Astrocyte (in vitro differentiated cells and primary cell): ENCODE data around the gene EIF3D. TPM values are rescaled to one million over a fixed set of nuclear protein-coding genes. Genes with fewer than 3 reads are reported as not detected.
A peak's percentile ranks its signal among the peaks of the same experiment; 100 is the strongest.

Experiments
- DNase-seq: peaks from one replicate; pipeline ENCODE4 v3.0.0-alpha.2; 2010; ENCODE audit warnings: low read depth
- FAIRE-seq: peaks from 2 replicates; lab custom pipeline; 2011; peaks lifted over from hg19 to GRCh38; lab: Jason Lieb, UNC
- H2AFZ ChIP-seq: 2 replicates; pipeline ENCODE4 v1.6.0; 2012; ENCODE audit warnings: low read depth, low read length, inconsistent platforms
- H3K27ac ChIP-seq: 2 replicates; pipeline ENCODE4 v1.5.1; 2011; ENCODE audit warnings: low read depth, low read length, inconsistent platforms
- H3K27me3 ChIP-seq: 2 replicates; pipeline ENCODE4 v1.6.0; 2011; ENCODE audit warnings: low read length, inconsistent platforms; ENCODE audit not compliant: insufficient read depth
- H3K36me3 ChIP-seq: 2 replicates; pipeline ENCODE4 v1.5.1; 2011; ENCODE audit warnings: low read length, inconsistent platforms; ENCODE audit not compliant: insufficient read depth
- H3K4me1 ChIP-seq: 2 replicates; pipeline ENCODE4 v1.5.1; 2011; ENCODE audit warnings: low read length, inconsistent platforms; ENCODE audit not compliant: insufficient read depth
- H3K4me2 ChIP-seq: 2 replicates; pipeline ENCODE4 v1.6.0; 2012; ENCODE audit warnings: low read length, inconsistent platforms
- H3K4me3 ChIP-seq: 2 replicates; pipeline ENCODE4 v1.5.1; 2011; ENCODE audit warnings: low read depth, mild to moderate bottlenecking, low read length, inconsistent platforms; ENCODE audit not compliant: insufficient read depth
- H3K79me2 ChIP-seq: 2 replicates; pipeline ENCODE4 v1.6.0; 2012; ENCODE audit warnings: mild to moderate bottlenecking, low read length, inconsistent platforms; ENCODE audit not compliant: insufficient read depth
- H3K9ac ChIP-seq: 2 replicates; pipeline ENCODE4 v1.6.0; 2012; ENCODE audit warnings: mild to moderate bottlenecking, low read length, inconsistent platforms
- H3K9me3 ChIP-seq: 2 replicates; pipeline ENCODE4 v1.5.1; 2012; ENCODE audit warnings: low read depth, mild to moderate bottlenecking, low read length, inconsistent platforms; ENCODE audit not compliant: insufficient read depth
- H4K20me1 ChIP-seq: 2 replicates; pipeline ENCODE4 v1.6.0; 2012; ENCODE audit warnings: low read length, inconsistent platforms; ENCODE audit not compliant: insufficient read depth
- H3K27ac Mint-ChIP-seq: one replicate; pipeline ENCODE4 v1.8.0; 2021; ENCODE audit warnings: mild to moderate bottlenecking, mixed read lengths; ENCODE audit not compliant: unreplicated experiment
- H3K27me3 Mint-ChIP-seq: one replicate; pipeline ENCODE4 v1.8.0; 2021; ENCODE audit warnings: low read depth, mixed read lengths; ENCODE audit not compliant: unreplicated experiment
- H3K36me3 Mint-ChIP-seq: one replicate; pipeline ENCODE4 v1.8.0; 2021; ENCODE audit warnings: low read depth, mixed read lengths; ENCODE audit not compliant: unreplicated experiment
- H3K4me1 Mint-ChIP-seq: one replicate; pipeline ENCODE4 v1.8.0; 2021; ENCODE audit warnings: low read depth, mixed read lengths; ENCODE audit not compliant: unreplicated experiment
- H3K4me3 Mint-ChIP-seq: one replicate; pipeline ENCODE4 v1.8.0; 2021; ENCODE audit warnings: mild to moderate bottlenecking, moderate library complexity, mixed read lengths; ENCODE audit not compliant: unreplicated experiment
- H3K9me3 Mint-ChIP-seq: one replicate; pipeline ENCODE4 v1.8.0; 2021; ENCODE audit warnings: mild to moderate bottlenecking, mixed read lengths; ENCODE audit not compliant: unreplicated experiment
- CTCF ChIP-seq: IDR thresholded peaks from 2 replicates; pipeline ENCODE4 v1.5.1; 2011; ENCODE audit warnings: low read depth, mild to moderate bottlenecking, inconsistent platforms, low read length, moderate library complexity; ENCODE audit not compliant: insufficient read depth
- EZH2 ChIP-seq: IDR thresholded peaks from 2 replicates; pipeline ENCODE4 v1.6.1; 2012; ENCODE audit warnings: mild to moderate bottlenecking, low read length, inconsistent platforms; ENCODE audit not compliant: insufficient read depth
- total RNA-seq: library from RNA; stranded (reverse); gene quantifications from 2 replicates; pipeline ENCODE4 v1.2.1, GENCODE V29; 2021

Gene EIF3D
- total RNA-seq, 1 donor from 2014 or later, result 168 TPM

- H3K27me3 ChIP-seq, result no peaks in the 10 kb centered on the region
- H3K27me3 Mint-ChIP-seq, result no peaks in the 10 kb centered on the region
- H3K27ac ChIP-seq, result peak within 1 kb of the TSS; percentile 82
- FAIRE-seq, result peak; percentile 17
- no peaks in the 10 kb centered on the region for H4K20me1 ChIP-seq
- H3K9me3 ChIP-seq, result peaks cover under 1% of the 10 kb centered on the region
- no peak for TF ChIP-seq EZH2
- no peak for TF ChIP-seq CTCF
- H3K4me3 Mint-ChIP-seq, result peak within 1 kb of the TSS; percentile 96
- H3K4me1 ChIP-seq, result peaks cover 9% of the 10 kb centered on the region
- H3K27ac Mint-ChIP-seq, result peak within 1 kb of the TSS; percentile 95
- H3K36me3 Mint-ChIP-seq, result peaks cover 9% of the 10 kb centered on the region
- peak within 1 kb of the TSS; percentile 71 for H2AFZ ChIP-seq
- H3K4me2 ChIP-seq, result peak within 1 kb of the TSS; percentile 87
- H3K9ac ChIP-seq, result peak within 1 kb of the TSS; percentile 85
- peaks cover 3% of the 10 kb centered on the region for H3K36me3 ChIP-seq
- H3K79me2 ChIP-seq, result peaks cover 30% of the 10 kb centered on the region
- no peaks in the 10 kb centered on the region for H3K9me3 Mint-ChIP-seq
- H3K4me3 ChIP-seq, result peak within 1 kb of the TSS; percentile 77
- peak; percentile 91 for DNase-seq
- H3K4me1 Mint-ChIP-seq, result peaks cover 18% of the 10 kb centered on the region
Measured at GRCh38 chr22:36481393-36482168, 47.4 kb downstream of the EIF3D start, which contains the start of gene TXN2. TXN2 (minus strand) TSS chr22:36481640; CDS start chr22:36480837, 803 bp downstream.

GRCh38 chr22:36480941-36481392 lies 48.0 kb downstream of the EIF3D start:
- Histone ChIP-seq H3K9ac (peak overlapping the region; percentile 85), H3K4me3 (peak overlapping the region; percentile 77), H3K9me3 (no peaks in the 10 kb centered on the region), H3K4me1 (peaks cover 9% of the 10 kb centered on the region), H3K4me2 (peak overlapping the region; percentile 87), H3K36me3 (peaks cover 6% of the 10 kb centered on the region), H4K20me1 (no peaks in the 10 kb centered on the region), H3K27ac (peak overlapping the region; percentile 82), H2AFZ (peak overlapping the region; percentile 71), H3K79me2 (peaks cover 30% of the 10 kb centered on the region), H3K27me3 (no peaks in the 10 kb centered on the region)
- TF ChIP-seq EZH2 (no peak), CTCF (no peak)
- Mint-ChIP-seq H3K27me3 (no peaks in the 10 kb centered on the region), H3K27ac (peak overlapping the region; percentile 95), H3K36me3 (peaks cover 13% of the 10 kb centered on the region), H3K4me1 (peaks cover 18% of the 10 kb centered on the region), H3K9me3 (no peaks in the 10 kb centered on the region), H3K4me3 (peak overlapping the region; percentile 96)
- FAIRE-seq (peak; percentile 32), DNase-seq (no peak)

GRCh38 chr22:36478966-36479365 lies 50.0 kb downstream of the EIF3D start:
- FAIRE-seq, result no peak
- Mint-ChIP-seq H3K4me1 (peaks cover 21% of the 10 kb centered on the region), H3K36me3 (peaks cover 24% of the 10 kb centered on the region), H3K27me3 (no peaks in the 10 kb centered on the region), H3K9me3 (no peaks in the 10 kb centered on the region), H3K4me3 (peak overlapping the region; percentile 67), H3K27ac (no peak overlapping the region)
- Histone ChIP-seq H3K4me1 (peaks cover 9% of the 10 kb centered on the region), H3K4me3 (no peak overlapping the region), H3K36me3 (peaks cover 14% of the 10 kb centered on the region), H3K9me3 (no peaks in the 10 kb centered on the region), H3K79me2 (peaks cover 32% of the 10 kb centered on the region), H3K9ac (no peak overlapping the region), H3K27ac (no peak overlapping the region), H4K20me1 (no peaks in the 10 kb centered on the region), H3K27me3 (no peaks in the 10 kb centered on the region), H3K4me2 (no peak overlapping the region), H2AFZ (no peak overlapping the region)
- TF ChIP-seq EZH2 (no peak), CTCF (no peak)
- DNase-seq, result no peak
